ENCODE results near the gene DPP10. TPM values are rescaled to one million over a fixed set of nuclear protein-coding genes. Genes with fewer than 3 reads are reported as not detected.
"Not testable (repeated sequence)": the region's sequence is repeated elsewhere in the genome, so short reads cannot be mapped to it uniquely, and the experiment has no call there.

Gene DPP10
- total RNA-seq, 4 donors from 2014 or later: 0.09 to 4.0 (median 0.38) TPM; not detected in 1

- Histone ChIP-seq H3K36me3 (no peaks in the 10 kb centered on the region), H3K4me1 (no peaks in the 10 kb centered on the region), H3K4me3 (no peak overlapping the region), H3K9me3 (no peaks in the 10 kb centered on the region), H3K27me3 (no peaks in the 10 kb centered on the region), H3K27ac (no peak overlapping the region)
- intact Hi-C loops (cut with DNase I): no loop called here
- no peak for TF ChIP-seq CTCF (IDR thresholded peaks at IDR 0.05)
- no peak for TF ChIP-seq POLR2A (IDR thresholded peaks at IDR 0.05)
- DNase-seq: no peak
- WGBS, 2 donors: 24 to 26% methylated on average over 2 of the region's 2 CpGs
Observed at GRCh38 chr2:114968748-114969400, 526.4 kb downstream of the DPP10 start.

DNA sequence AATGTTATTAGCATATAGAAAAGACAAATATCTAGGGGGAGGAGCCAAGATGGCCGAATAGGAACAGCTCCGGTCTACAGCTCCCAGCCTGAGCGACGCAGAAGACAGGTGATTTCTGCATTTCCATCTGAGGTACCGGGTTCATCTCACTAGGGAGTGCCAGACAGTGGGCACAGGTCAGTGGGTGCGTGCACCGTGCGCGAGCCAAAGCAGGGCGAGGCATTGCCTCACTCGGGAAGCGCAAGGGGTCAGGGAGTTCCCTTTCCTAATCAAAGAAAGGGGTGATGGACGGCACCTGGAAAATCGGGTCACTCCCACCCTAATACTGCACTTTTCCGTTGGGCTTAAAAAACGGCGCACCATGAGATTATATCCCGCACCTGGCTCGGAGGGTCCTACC, 561.9 kb downstream of the DPP10 start:
- H3K4me1 ChIP-seq; H3K9me3 ChIP-seq; H3K27me3 ChIP-seq; intact Hi-C loops (cut with DNase I); H3K36me3 ChIP-seq; H3K4me3 ChIP-seq; DNase-seq; H3K27ac ChIP-seq: not testable (repeated sequence)
- WGBS, 2 donors: 77 to 85% methylated on average over 6 to 11 of the region's 19 CpGs

DNA sequence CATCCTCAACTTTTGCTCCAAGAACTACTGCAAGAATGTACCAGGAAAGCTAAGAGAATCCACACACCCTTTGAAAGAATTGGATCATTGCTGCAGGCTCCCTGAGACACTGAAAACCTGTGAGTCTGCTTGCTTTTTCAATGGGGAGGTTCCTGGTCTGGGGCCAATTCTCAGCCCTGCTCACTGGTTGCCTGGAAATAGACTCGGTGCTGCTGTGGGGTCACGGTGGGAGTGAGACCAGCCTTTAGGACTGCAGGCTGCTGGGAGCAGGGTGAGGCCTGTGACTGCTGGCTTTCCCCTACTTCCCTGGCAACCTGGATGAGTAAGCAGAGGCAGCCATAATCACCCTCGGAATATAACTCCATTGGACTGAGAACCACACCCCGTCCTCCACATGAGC, 569.3 kb downstream of the DPP10 start:
- Histone ChIP-seq H3K9me3 (no peaks in the 10 kb centered on the region), H3K36me3 (no peaks in the 10 kb centered on the region), H3K4me1 (no peaks in the 10 kb centered on the region), H3K27me3 (no peaks in the 10 kb centered on the region), H3K27ac (no peak overlapping the region), H3K4me3 (no peak overlapping the region)
- WGBS, 2 donors: 33% methylated on average over 1 of the region's 4 CpGs; no CpG with 5 or more reads in 1 of the 2 donors
- intact Hi-C loops (cut with DNase I): no loop called here
- TF ChIP-seq CTCF (IDR thresholded peaks at IDR 0.05) (no peak), POLR2A (IDR thresholded peaks at IDR 0.05) (no peak)
- no peak for DNase-seq

DNA sequence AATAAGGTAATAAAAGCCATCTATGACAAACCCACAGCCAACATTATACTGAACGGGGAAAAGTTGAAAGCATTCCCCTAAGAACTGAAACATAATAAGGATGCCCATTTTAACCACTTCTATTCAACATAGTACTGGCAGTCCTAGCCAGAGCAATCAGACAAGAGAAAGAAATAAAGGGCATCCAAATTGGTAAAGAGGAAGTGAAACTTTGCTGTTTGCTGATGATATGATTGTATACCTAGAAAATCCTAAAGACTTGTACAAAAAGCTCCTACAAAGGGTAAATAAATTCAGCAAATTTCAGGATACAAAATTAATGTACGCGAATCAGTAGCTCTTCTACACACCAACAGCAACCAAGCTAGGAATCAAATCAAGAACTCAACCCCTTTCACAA, 579.6 kb downstream of the DPP10 start:
- H3K27me3 ChIP-seq; H3K4me3 ChIP-seq; H3K9me3 ChIP-seq; H3K27ac ChIP-seq; H3K4me1 ChIP-seq; DNase-seq; intact Hi-C loops (cut with DNase I); H3K36me3 ChIP-seq: not testable (repeated sequence)
- 95 to 96% methylated on average over 3 of the region's 3 CpGs for WGBS, 2 donors

- no peak for DNase-seq
- Histone ChIP-seq H3K4me3 (no peak overlapping the region), H3K4me1 (no peaks in the 10 kb centered on the region), H3K9me3 (no peaks in the 10 kb centered on the region), H3K27me3 (no peaks in the 10 kb centered on the region), H3K27ac (no peak overlapping the region), H3K36me3 (no peaks in the 10 kb centered on the region)
- 63 to 82% methylated on average over 3 of the region's 3 CpGs for WGBS, 2 donors
- intact Hi-C loops (cut with DNase I): no loop called here
- TF ChIP-seq CTCF (IDR thresholded peaks at IDR 0.05) (no peak), POLR2A (IDR thresholded peaks at IDR 0.05) (no peak)
Observed at GRCh38 chr2:115034801-115035200, 592.4 kb downstream of the DPP10 start.

DNA sequence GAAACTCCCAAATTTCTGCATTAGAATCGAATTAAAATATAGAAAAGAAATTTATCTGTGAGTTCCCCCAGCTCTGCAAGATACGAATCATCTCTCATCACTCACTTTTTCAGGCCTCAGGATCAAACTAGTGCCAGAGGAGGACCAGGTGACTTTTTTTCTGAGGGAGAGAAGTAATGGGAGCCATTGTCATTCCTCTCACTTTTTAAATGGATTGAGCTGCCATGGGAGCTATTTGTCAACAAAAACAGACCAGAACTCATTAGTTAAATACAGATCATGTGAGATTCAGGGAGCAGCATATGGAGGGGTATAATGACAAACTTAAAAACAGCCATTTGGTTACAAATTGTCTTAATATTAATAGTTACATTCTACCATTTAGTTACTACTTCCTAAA, 594.4 kb downstream of the DPP10 start:
- DNase-seq: no peak
- intact Hi-C loops (cut with DNase I): no loop called here
- Histone ChIP-seq H3K4me1 (no peaks in the 10 kb centered on the region), H3K36me3 (no peaks in the 10 kb centered on the region), H3K27me3 (no peaks in the 10 kb centered on the region), H3K27ac (no peak overlapping the region), H3K4me3 (no peak overlapping the region), H3K9me3 (no peaks in the 10 kb centered on the region)
- TF ChIP-seq POLR2A (IDR thresholded peaks at IDR 0.05): no peak
- TF ChIP-seq CTCF (IDR thresholded peaks at IDR 0.05): no peak
- 33 to 43% methylated on average over 2 of the region's 2 CpGs for WGBS, 2 donors

Data from esophagus squamous epithelium (tissue), 5 donors.